22Rv1 (cell line): Measurements from ENCODE around the gene VGLL4.

ENCODE experiments used
- ZFX ChIP-seq: fragments of 450-650 bp; IDR thresholded peaks from 2 replicates; pipeline ENCODE4 v1.6.1; 2017; ENCODE audit warnings: antibody characterized with exemption, borderline replicate concordance
- TF ChIP-seq, protein P1 (sequence below): fragments of 450-650 bp; IDR thresholded peaks from 2 replicates; pipeline ENCODE4 v1.5.1; 2017; ENCODE audit warnings: mild to moderate bottlenecking

DNA sequence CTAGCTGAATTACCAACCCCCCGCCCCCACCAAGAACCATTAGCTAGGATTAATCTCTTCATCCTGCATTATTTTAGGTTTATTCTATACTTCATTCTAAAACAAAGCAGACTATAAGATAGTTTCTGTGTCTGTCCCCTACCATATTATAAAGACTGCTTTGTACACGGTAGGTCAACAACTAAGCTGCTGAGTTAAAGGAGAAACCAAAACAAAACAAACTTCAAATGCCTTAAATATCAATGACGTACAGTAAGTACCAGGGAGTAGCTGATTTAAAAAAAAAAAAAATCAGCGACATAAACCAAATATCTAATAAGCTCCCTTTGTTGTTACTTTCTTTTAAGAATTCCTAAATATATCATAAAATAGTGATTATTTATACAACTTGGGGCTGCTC is 7.8 kb upstream of the VGLL4 start:
- TF ChIP-seq, protein P1, sequence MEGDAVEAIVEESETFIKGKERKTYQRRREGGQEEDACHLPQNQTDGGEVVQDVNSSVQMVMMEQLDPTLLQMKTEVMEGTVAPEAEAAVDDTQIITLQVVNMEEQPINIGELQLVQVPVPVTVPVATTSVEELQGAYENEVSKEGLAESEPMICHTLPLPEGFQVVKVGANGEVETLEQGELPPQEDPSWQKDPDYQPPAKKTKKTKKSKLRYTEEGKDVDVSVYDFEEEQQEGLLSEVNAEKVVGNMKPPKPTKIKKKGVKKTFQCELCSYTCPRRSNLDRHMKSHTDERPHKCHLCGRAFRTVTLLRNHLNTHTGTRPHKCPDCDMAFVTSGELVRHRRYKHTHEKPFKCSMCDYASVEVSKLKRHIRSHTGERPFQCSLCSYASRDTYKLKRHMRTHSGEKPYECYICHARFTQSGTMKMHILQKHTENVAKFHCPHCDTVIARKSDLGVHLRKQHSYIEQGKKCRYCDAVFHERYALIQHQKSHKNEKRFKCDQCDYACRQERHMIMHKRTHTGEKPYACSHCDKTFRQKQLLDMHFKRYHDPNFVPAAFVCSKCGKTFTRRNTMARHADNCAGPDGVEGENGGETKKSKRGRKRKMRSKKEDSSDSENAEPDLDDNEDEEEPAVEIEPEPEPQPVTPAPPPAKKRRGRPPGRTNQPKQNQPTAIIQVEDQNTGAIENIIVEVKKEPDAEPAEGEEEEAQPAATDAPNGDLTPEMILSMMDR: no peak
- no peak for TF ChIP-seq ZFX
